Measurements from ENCODE around the gene LCOR. TPM values are rescaled to one million over a fixed set of nuclear protein-coding genes. Genes with fewer than 3 reads are reported as not detected.
A peak's percentile ranks its signal among the peaks of the same experiment; 100 is the strongest.

Gene LCOR
- total and polyA plus RNA-seq, 2 of the 13 experiments (the other 11 are each of a cell fraction or from before 2014, with no cell fraction given): 12.4 to 23.7 TPM

GRCh38 chr10:96863922-96864543 lies 31.9 kb downstream of the LCOR start (continued):
- TF ChIP-seq ZBTB26 (CRISPR knock-in tag; IDR thresholded peaks at IDR 0.05; ENCODE audit: borderline replicate concordance): no peak
- TF ChIP-seq, protein P1, sequence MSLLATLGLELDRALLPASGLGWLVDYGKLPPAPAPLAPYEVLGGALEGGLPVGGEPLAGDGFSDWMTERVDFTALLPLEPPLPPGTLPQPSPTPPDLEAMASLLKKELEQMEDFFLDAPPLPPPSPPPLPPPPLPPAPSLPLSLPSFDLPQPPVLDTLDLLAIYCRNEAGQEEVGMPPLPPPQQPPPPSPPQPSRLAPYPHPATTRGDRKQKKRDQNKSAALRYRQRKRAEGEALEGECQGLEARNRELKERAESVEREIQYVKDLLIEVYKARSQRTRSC (CRISPR knock-in tag; IDR thresholded peaks at IDR 0.05; ENCODE audit: low read depth): no peak
- TF ChIP-seq ZNF430 (CRISPR knock-in tag; IDR thresholded peaks at IDR 0.05): no peak
- 0 out of 2 replicates have a peak, but pooled peaks have one; percentile 49 for TF ChIP-seq KLF6 (CRISPR knock-in tag; IDR thresholded peaks at IDR 0.05)
- peak; percentile 84 for TF ChIP-seq ETV5 (CRISPR knock-in tag; IDR thresholded peaks at IDR 0.05; ENCODE audit: borderline replicate concordance)
- TF ChIP-seq ZNF567 (CRISPR knock-in tag; IDR thresholded peaks at IDR 0.05; ENCODE audit: borderline replicate concordance): no peak
- TF ChIP-seq ZNF30 (CRISPR knock-in tag; IDR thresholded peaks at IDR 0.05): no peak
- TF ChIP-seq MLX (CRISPR knock-in tag; IDR thresholded peaks at IDR 0.05): peak; percentile 54; the same call in 1 of the 2 replicates
- peak; percentile 72 for TF ChIP-seq FOSL2 (CRISPR knock-in tag; IDR thresholded peaks at IDR 0.05)
- TF ChIP-seq SNAI1 (CRISPR knock-in tag; IDR thresholded peaks at IDR 0.05; ENCODE audit: borderline replicate concordance): no peak
- no peak for TF ChIP-seq CBFB (CRISPR knock-in tag; IDR thresholded peaks at IDR 0.05)
- no peak for TF ChIP-seq PRMT3 (CRISPR knock-in tag; IDR thresholded peaks at IDR 0.05; ENCODE audit: borderline replicate concordance, low read depth)
- TF ChIP-seq, protein P2, sequence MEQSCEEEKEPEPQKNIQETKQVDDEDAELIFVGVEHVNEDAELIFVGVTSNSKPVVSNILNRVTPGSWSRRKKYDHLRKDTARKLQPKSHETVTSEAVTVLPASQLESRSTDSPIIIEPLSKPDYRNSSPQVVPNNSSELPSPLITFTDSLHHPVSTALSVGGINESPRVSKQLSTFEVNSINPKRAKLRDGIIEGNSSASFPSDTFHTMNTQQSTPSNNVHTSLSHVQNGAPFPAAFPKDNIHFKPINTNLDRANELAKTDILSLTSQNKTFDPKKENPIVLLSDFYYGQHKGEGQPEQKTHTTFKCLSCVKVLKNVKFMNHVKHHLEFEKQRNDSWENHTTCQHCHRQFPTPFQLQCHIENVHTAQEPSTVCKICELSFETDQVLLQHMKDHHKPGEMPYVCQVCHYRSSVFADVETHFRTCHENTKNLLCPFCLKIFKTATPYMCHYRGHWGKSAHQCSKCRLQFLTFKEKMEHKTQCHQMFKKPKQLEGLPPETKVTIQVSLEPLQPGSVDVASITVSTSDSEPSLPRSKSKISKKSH (CRISPR knock-in tag; IDR thresholded peaks at IDR 0.05; ENCODE audit: borderline replicate concordance): no peak
- no peak for TF ChIP-seq DBP (CRISPR knock-in tag; IDR thresholded peaks at IDR 0.05; ENCODE audit: not compliant biosample characterization)
- TF ChIP-seq, protein P3, sequence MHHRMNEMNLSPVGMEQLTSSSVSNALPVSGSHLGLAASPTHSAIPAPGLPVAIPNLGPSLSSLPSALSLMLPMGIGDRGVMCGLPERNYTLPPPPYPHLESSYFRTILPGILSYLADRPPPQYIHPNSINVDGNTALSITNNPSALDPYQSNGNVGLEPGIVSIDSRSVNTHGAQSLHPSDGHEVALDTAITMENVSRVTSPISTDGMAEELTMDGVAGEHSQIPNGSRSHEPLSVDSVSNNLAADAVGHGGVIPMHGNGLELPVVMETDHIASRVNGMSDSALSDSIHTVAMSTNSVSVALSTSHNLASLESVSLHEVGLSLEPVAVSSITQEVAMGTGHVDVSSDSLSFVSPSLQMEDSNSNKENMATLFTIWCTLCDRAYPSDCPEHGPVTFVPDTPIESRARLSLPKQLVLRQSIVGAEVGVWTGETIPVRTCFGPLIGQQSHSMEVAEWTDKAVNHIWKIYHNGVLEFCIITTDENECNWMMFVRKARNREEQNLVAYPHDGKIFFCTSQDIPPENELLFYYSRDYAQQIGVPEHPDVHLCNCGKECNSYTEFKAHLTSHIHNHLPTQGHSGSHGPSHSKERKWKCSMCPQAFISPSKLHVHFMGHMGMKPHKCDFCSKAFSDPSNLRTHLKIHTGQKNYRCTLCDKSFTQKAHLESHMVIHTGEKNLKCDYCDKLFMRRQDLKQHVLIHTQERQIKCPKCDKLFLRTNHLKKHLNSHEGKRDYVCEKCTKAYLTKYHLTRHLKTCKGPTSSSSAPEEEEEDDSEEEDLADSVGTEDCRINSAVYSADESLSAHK (CRISPR knock-in tag; IDR thresholded peaks at IDR 0.05; ENCODE audit: borderline replicate concordance): no peak
- TF ChIP-seq ZNF546 (CRISPR knock-in tag; conservative IDR thresholded peaks at IDR 0.05): no peak
- TF ChIP-seq RAD21 (CRISPR knock-in tag; IDR thresholded peaks at IDR 0.05): no peak
- TF ChIP-seq UBTF (CRISPR knock-in tag; IDR thresholded peaks at IDR 0.05): no peak
- no peak for TF ChIP-seq SMAD1 (CRISPR knock-in tag; IDR thresholded peaks at IDR 0.05; ENCODE audit: borderline replicate concordance, low read depth)
